Measurements from ENCODE around the gene NRXN3.

DNA sequence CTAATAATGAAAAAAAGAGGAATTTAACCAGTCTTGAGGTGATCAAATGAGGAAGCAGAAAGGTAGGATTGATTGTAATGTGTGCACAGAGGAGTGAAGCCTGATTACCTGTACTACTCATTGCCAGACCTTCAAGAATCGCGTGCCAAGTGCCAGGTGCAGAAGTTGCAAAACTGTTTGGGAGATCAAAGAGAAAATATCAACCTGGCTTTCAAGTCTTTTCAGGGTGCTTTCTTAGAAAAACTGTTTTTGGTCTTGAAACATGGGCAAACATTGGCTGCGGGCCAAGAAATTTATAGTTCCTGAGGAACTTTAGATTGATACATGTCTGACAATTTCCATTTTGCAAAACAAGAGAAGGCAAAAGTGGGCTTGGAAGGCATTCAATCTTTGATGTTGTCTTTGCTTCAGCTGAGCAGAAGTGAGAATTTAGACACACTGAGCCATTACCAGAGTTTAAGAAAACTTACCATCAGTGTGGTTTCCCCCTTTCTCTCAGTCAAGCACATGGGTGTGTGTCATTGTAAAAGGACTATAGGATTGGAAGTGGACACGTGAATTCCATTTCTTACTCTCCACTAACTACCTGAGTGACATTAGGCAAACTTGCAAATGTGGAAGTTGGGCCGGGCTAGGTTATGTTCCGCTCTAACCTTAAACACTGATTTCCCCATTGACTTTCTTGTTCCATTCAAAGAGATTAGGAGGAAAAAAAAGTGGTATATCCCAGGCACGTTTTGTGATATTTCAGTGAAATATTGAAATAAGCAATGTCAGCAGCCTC, 1555.0 kb downstream of the NRXN3 start:
- TF ChIP-seq, protein P1, sequence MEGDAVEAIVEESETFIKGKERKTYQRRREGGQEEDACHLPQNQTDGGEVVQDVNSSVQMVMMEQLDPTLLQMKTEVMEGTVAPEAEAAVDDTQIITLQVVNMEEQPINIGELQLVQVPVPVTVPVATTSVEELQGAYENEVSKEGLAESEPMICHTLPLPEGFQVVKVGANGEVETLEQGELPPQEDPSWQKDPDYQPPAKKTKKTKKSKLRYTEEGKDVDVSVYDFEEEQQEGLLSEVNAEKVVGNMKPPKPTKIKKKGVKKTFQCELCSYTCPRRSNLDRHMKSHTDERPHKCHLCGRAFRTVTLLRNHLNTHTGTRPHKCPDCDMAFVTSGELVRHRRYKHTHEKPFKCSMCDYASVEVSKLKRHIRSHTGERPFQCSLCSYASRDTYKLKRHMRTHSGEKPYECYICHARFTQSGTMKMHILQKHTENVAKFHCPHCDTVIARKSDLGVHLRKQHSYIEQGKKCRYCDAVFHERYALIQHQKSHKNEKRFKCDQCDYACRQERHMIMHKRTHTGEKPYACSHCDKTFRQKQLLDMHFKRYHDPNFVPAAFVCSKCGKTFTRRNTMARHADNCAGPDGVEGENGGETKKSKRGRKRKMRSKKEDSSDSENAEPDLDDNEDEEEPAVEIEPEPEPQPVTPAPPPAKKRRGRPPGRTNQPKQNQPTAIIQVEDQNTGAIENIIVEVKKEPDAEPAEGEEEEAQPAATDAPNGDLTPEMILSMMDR (conservative IDR thresholded peaks at IDR 0.05 in 1 of 2, IDR thresholded peaks at IDR 0.05 in 1 of 2; ENCODE audit: low read depth in 1 of 2, low read length in 2 of 2): no peak
- no peak for TF ChIP-seq EZH2 (IDR thresholded peaks at IDR 0.05; ENCODE audit: low read length, missing control alignments)

Measured in fibroblast of lung (primary cell).